ENCODE results near the gene PDE6G. TPM values are rescaled to one million over a fixed set of nuclear protein-coding genes. Genes with fewer than 3 reads are reported as not detected.

The PDE6G gene
- total and polyA plus RNA-seq, 2 of the 13 experiments (the other 11 are each of a cell fraction or from before 2014, with no cell fraction given), result 1.4 to 6.7 TPM

GRCh38 chr17:81648013-81648706 lies 8.2 kb downstream of the PDE6G start (continued):
- no peak for TF ChIP-seq ZNF280B (CRISPR knock-in tag; IDR thresholded peaks at IDR 0.05; ENCODE audit: borderline replicate concordance)
- no peak for TF ChIP-seq ZMYM2 (CRISPR knock-in tag; IDR thresholded peaks at IDR 0.05)
- TF ChIP-seq LRRFIP1 (CRISPR knock-in tag; conservative IDR thresholded peaks at IDR 0.05), result no peak
- TF ChIP-seq NR1H2 (CRISPR knock-in tag; IDR thresholded peaks at IDR 0.05; ENCODE audit: borderline replicate concordance, low read depth), result no peak
- TF ChIP-seq ZSCAN12 (CRISPR knock-in tag; IDR thresholded peaks at IDR 0.05), result no peak
- no peak for TF ChIP-seq ZNF317 (CRISPR knock-in tag; IDR thresholded peaks at IDR 0.05)

GRCh38 chr17:81647640-81648012 lies 8.7 kb downstream of the PDE6G start:
- in situ Hi-C loops (cut with HindIII; ENCODE audit: extremely low pct_ligation_motif_present, low pct_unique_long_range_greater_than_20kb), result no loop called here
- Histone ChIP-seq H3K4me3 (replicated peaks in 1 of 3; ENCODE audit: insufficient read depth in 1 of 3, low read depth in 2 of 3, low read length in 3 of 3) (no peak overlapping the region), H3K4me2 (ENCODE audit: low read depth, low read length) (no peak overlapping the region), H2AFZ (ENCODE audit: low read length) (no peak overlapping the region), H3K4me1 (ENCODE audit: insufficient read depth, low read length) (peaks cover 17% of the 10 kb centered on the region), H3K79me2 (ENCODE audit: insufficient read depth, low read length) (no peaks in the 10 kb centered on the region), H4K20me1 (ENCODE audit: insufficient read depth, low read length) (no peaks in the 10 kb centered on the region), H3K9me3 (ENCODE audit: low read length) (peaks cover 6% of the 10 kb centered on the region; the same call in 1 of the 2 replicates), H3K27ac (ENCODE audit: extremely low read length, insufficient read depth, low read length) (no peak overlapping the region), H3K36me3 (replicated peaks in 1 of 2; ENCODE audit: control insufficient read depth in 1 of 2, insufficient read depth in 2 of 2, low read length in 2 of 2) (no peaks in the 10 kb centered on the region), H3K9ac (ENCODE audit: insufficient read depth, low read depth, low read length) (no peak overlapping the region), H3K27me3 (ENCODE audit: control insufficient read depth in 1 of 2, insufficient read depth in 2 of 2, low read length in 2 of 2) (0 out of 5 replicates have a peak, but pooled peaks cover 0 to 7% of the 10 kb centered on the region in 2 experiments)
- BruUV-seq (replicated peaks), result no TSS peak
- intact Hi-C loops (cut with micrococcal nuclease; ENCODE audit: unreplicated experiment), result no loop called here
- no peak for FAIRE-seq
- 58% methylated on average over 11 of the region's 21 CpGs for WGBS (ENCODE audit: low lambda C conversion rate)
- no peak for DNase-seq (ENCODE audit: low spot score)
- no peak for ATAC-seq
- ChIA-PET CTCF (ENCODE audit: low intra/inter-chr PET ratio, low total read pairs) (no interaction called here), POLR2A (interaction anchor here (1.2 kb wide), 1 partner anchor 11 kb away, joined by 4 read pairs; the partner anchor contains the start of gene NPLOC4)
- TF ChIP-seq PBX2 (CRISPR knock-in tag; IDR thresholded peaks at IDR 0.05) (no peak), ZNF7 (CRISPR knock-in tag; IDR thresholded peaks at IDR 0.05) (no peak), SP5 (CRISPR knock-in tag; IDR thresholded peaks at IDR 0.05; ENCODE audit: borderline replicate concordance, low read depth) (no peak), ZNF644 (CRISPR knock-in tag; IDR thresholded peaks at IDR 0.05; ENCODE audit: low read depth) (no peak), CBX2 (IDR thresholded peaks at IDR 0.05; ENCODE audit: low read depth, low read length) (no peak), CBX2 (CRISPR knock-in tag; IDR thresholded peaks at IDR 0.05; ENCODE audit: low read depth) (no peak), TCF7 (IDR thresholded peaks at IDR 0.05; ENCODE audit: low read depth) (no peak), SKIL (CRISPR knock-in tag; IDR thresholded peaks at IDR 0.05; ENCODE audit: borderline replicate concordance) (no peak), SOX5 (CRISPR knock-in tag; IDR thresholded peaks at IDR 0.05; ENCODE audit: borderline replicate concordance) (no peak), NRL (CRISPR knock-in tag; IDR thresholded peaks at IDR 0.05; ENCODE audit: borderline replicate concordance) (no peak), MAF1 (CRISPR knock-in tag; IDR thresholded peaks at IDR 0.05; ENCODE audit: borderline replicate concordance) (no peak)
